ENCODE data around the gene PTRHD1.
"Not testable (repeated sequence)": the region's sequence is repeated elsewhere in the genome, so short reads cannot be mapped to it uniquely, and the experiment has no call there.

The PTRHD1 gene

DNA sequence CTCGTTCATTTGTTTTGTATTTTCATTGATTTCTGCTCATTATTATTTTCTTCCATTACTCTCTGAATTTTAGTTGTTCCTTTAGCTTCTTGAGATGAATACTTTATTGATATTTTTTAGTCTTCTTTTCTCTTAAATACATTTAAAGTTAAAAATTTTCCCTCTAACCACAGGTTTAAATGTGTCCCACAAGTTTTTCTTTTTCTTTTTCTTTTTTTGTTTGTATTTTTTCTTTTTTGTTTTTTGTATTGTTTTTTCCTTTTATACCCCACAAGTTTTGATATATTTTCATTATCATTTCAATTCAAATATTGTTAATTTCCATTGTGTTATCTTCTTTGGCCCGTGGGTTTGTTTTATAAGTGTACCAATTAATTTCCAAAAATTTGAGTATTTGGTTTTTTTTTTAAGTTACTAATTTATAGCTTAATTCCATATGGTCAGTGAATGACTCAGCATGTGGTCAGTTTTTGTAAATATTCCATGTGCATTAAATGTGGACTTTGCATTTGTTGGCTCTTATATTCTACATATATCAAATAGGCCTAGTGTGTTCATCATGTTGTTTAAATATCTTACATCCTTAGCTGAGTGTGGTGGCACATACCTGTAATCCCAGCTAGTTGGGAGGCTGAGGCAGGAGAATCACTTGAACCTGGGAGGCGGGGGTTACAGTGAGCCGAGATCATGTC, 16.3 kb upstream of the PTRHD1 start:
- DNase-seq (ENCODE audit: low read depth in 2 of 2) = no peak

DNA sequence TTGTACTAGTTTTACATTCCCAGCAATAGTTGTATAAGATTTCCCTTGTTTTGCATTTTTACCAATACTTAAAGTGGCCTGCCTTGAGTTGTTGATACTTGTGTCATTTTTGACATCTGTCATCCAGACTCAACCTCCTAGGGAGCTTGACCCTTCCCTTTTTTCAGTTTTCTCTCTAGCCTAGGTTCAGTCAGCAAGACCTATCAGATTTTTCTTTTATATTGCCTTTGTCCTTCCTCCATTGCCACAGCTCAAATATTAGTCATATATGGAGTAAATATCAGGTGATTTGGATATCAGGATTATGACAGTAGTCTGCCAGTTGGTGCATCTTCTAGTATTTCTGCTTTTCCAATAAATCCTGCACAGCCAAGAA, 13.5 kb upstream of the PTRHD1 start:
- no peak for DNase-seq (ENCODE audit: low read depth in 2 of 2)

DNA sequence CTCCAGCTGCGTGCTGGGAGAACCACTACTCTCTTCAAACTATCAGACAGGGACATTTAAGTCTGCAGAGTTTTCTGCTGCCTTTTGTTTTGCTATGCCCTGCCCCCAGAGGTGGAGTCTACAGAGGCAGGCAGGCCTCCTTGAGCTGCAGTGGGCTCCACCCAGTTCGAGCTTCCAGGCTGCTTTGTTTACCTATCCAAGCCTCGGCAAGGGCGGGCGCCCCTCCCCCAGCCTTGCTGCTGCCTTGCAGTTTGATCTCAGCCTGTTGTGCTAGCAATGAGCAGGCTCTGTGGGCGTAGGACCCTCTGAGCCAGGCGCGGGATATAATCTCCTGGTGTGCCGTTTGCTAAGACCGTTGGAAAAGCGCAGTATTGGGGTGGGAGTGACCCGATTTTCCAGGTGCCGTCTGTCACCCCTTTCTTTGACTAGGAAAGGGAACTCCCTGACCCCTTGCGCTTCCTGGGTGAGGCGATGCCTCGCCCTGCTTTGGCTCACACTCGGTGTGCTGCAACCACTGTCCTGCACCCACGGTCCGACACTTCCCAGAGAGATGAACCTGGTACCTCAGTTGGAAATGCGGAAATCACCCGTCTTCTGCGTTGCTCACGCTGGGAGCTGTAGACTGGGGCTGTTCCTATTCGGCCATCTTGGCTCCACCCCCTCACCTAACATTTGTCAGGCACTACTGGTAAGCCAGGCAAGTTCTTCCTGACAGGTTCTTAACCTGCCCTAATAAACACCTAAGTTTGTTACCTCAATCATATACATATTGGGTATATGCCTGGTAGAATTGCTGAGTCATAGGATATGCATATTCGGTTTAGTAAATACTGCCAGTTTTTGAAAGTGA, 12.8 kb upstream of the PTRHD1 start:
- not testable (repeated sequence) for DNase-seq (ENCODE audit: low read depth in 2 of 2)

DNA sequence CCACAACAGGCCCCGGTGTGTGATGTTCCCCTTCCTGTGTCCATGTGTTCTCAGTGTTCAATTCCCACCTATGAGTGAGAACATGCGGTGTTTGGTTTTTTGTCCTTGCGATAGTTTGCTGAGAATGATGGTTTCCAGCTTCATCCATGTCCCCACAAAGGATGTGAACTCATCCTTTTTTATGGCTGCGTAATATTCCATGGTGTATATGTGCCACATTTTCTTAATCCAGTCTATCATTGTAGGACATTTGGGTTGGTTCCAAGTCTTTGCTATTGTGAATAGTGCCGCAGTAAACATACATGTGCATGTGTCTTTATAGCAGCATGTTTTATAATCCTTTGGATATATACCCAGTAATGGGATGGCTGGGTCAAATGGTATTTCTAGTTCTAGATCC, 7.3 kb upstream of the PTRHD1 start:
- DNase-seq (ENCODE audit: low read depth in 2 of 2) = not testable (repeated sequence)

GRCh38 chr2:24797644-24798043, 4.5 kb upstream of the PTRHD1 start:
- no peak for DNase-seq (ENCODE audit: low read depth in 2 of 2)

DNA sequence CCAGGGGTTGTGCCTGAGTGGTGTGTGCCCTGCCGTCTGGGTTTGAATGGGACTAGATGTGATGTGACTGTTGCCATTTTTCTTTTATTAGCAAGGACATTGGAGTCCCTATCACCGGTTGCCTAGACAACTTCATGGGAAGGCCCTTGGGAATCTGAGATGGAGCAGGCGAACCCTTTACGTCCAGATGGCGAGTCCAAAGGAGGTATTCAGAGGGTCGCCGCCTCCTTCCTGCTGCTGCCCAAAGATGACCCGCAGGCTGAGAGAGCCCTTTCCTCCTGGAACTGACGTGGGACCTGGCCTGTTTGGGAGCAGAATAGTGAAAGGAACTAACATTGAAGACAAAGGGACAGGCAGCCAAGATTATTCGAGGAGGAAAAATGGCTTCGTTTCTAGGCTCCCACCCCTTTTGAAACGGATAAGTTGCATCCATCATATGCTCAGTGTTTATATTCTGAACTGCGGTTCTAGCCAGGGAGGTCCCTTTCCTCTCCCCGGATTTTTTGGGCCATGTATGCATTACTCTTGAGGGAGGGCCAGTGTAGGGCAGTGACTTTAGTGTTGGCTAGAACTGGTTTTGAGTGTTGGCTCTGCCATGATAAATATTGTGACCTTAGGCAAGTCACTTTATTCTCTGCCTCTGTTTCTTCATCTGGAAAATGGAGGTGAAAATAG, 707 bp upstream of the PTRHD1 start:
- no peak for DNase-seq (ENCODE audit: low read depth in 2 of 2)

GRCh38 chr2:24792542-24792873, 683 bp downstream of the PTRHD1 start:
- no peak for DNase-seq (ENCODE audit: low read depth in 2 of 2)

- no peak for DNase-seq (ENCODE audit: low read depth in 2 of 2)
Measured at GRCh38 chr2:24791452-24791851, 1.7 kb downstream of the PTRHD1 start.

GRCh38 chr2:24788816-24789215, 4.4 kb downstream of the PTRHD1 start:
- DNase-seq (ENCODE audit: low read depth in 2 of 2) = no peak

- no peak for DNase-seq (ENCODE audit: low read depth in 2 of 2)
Measured at GRCh38 chr2:24787532-24787931, 5.7 kb downstream of the PTRHD1 start.

- no peak for DNase-seq (ENCODE audit: low read depth in 2 of 2)
Measured at GRCh38 chr2:24785671-24786321, 7.4 kb downstream of the PTRHD1 start.

- DNase-seq (ENCODE audit: low read depth in 2 of 2) = no peak
Measured at GRCh38 chr2:24783641-24784040, 9.6 kb downstream of the PTRHD1 start.

GRCh38 chr2:24779116-24779515, 14.1 kb downstream of the PTRHD1 start:
- DNase-seq (ENCODE audit: low read depth in 2 of 2) = no peak

DNA sequence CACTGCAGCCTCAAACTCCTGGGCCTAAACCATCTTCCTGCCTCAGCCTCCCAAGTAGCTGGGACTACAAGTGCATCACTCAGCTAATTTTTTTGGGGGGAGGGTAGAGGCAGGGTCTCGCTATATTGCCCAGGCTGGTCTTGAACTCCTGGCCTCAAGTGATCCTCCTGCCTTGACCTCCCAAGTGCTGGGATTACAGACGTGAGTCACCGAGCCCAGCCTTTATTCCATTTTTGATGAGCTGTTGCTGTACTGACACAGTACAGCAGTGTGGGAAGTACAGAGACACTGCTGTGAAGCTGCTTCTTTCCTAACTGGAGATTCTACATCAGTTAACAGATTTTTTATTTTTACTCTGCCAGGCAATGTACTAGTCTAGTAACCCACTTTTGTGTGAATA, 18.8 kb downstream of the PTRHD1 start:
- DNase-seq (ENCODE audit: low read depth in 2 of 2) = no peak

DNA sequence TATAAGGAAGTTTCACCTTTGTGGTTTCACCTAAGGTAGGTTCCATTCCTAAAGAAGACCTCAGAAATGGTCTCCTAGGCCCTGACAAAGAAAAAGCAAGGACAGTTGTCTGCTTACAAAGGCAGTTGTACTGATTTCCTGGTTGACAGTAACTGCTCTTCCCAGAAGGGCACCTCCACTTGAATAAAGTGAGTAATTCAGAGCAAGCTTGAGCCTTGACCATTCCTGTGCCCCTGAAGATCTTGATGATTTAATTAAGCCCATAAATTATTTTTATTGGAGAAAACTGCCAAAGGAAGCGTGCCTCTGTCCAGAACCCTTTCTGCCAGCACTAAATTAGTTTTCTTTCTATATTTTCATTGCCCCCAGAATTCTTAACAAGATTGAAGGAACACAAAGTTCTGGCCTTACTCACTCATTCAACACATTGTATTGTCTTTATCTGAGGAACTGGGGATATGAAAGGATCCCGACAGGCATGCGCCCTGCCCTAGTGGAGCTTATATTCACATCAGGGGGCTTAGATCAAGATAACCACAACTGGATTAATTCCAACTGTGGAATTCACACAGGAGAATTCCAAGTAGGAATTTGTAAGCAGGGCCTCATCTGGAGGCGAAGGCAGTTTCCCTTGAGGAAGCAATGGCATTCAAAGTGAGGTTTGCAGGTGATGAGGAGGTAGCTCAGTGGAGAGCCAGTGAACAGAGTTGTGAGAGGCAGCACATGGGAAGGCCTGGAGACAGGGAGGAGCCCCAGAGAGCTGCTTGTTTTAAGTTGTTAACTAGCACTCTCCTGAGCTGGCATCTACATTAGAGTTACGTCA, 21.2 kb downstream of the PTRHD1 start:
- no peak for DNase-seq (ENCODE audit: low read depth in 2 of 2)

- DNase-seq (ENCODE audit: low read depth in 2 of 2) = no peak
Measured at GRCh38 chr2:24771061-24771460, 22.1 kb downstream of the PTRHD1 start.

GRCh38 chr2:24768601-24769000, 24.6 kb downstream of the PTRHD1 start:
- no peak for DNase-seq (ENCODE audit: low read depth in 2 of 2)

DNA sequence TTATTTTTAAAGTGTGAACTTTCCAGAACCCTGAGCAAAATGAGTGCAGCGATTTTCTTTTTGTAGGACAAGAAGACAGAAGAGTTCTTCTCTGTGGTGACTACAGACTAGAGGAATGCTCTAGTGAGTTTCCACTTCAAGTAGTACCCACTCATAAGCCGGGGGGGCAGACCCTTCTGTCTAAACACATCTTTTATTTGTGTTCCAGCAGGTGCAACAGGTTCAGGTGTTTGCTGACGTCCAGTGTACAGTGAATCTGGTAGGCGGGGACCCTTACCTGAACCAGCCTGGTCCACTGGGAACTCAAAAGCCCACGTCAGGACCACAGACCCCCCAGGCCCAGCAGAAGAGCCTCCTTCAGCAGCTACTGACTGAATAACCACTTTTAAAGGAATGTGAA, 25.2 kb downstream of the PTRHD1 start:
- no peak for DNase-seq (ENCODE audit: low read depth in 2 of 2)

DNA sequence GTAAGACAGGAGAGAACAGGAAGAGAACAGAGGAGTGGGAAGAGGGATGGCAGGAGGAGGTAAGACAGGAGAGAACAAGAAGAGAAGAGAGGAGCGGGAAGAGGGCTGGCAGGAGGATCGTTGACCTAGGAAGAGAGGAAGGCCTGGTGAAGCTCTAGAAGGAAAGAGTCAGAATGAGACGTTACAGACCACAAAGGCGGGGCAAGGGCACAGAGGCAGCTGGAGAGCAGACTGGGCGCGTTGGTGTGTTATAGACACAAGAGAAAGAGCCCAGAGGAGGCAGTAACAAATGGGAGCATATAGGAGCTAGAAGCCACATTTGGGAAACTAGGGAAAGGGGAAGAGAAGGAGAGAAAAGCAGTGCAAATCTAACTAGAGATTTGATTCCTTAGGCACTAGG, 26.6 kb downstream of the PTRHD1 start:
- no peak for DNase-seq (ENCODE audit: low read depth in 2 of 2)

GRCh38 chr2:24763843-24764242, 29.3 kb downstream of the PTRHD1 start:
- no peak for DNase-seq (ENCODE audit: low read depth in 2 of 2)

DNA sequence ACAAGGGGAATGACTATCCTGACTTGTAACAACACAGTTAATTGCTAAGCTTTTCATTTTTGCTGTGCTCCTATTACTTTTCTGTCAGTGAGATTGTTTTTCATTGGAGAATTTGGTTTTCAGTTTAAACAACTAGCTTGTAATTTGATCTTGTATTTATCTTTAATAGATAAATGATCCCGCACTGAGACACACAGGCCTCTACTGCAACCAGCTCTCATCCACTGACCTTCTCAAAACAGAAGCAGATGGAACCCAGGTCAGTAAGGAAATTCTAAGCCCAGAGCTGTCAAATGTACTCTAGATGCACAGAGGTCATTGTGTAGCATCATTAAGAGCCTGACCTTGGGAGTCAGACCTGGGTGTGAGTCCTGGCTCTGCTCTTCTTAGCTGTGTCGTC, 30.7 kb downstream of the PTRHD1 start:
- DNase-seq (ENCODE audit: low read depth in 2 of 2) = no peak

DNA sequence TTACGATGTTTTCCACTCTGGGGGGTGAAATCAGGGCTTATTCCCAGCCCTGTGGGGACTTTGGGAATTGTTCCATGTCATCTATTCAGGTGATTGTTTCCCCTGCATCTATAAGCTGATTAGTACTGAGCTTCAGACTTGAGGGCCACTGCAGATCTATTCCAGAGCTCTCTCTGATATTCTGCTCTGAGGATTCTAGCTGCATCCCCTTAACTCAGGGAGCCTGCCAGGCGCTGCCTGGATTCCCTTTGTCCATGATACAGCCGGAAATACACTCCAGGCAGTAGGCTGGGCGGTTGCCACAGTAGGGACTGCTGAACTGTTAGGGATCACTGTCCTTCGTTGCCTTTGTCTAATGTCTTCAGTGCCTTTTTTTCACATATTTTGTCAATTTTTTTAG, 31.3 kb downstream of the PTRHD1 start:
- no peak for DNase-seq (ENCODE audit: low read depth in 2 of 2)

Measured in stimulated activated CD8-positive, alpha-beta memory T cell treated with anti-CD3 and anti-CD28 coated beads, Interleukin-7, amount 100 ng/mL, for 1 hour (primary cell).